ENCODE data around the gene TRIM71.

DNA sequence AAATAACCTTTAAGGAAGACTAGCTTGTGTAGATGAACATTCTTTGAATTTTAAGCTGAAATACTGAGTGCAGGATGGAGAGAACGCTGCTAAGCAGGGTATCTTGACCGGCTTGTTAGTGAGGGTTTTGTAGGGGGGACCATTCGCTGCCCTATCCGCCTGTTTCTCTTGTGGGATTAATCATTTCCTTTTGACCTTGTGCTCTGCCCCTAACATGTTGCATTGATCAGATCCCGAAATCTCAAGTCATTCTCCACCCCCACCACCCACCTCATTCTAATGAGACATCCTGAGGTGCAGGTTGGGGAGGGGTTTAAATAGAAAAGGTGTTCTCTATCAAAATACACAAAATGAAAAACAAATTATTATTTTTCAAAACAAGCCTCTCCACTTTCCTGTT lies 32.8 kb downstream of the TRIM71 start:
- TF ChIP-seq, protein P1, sequence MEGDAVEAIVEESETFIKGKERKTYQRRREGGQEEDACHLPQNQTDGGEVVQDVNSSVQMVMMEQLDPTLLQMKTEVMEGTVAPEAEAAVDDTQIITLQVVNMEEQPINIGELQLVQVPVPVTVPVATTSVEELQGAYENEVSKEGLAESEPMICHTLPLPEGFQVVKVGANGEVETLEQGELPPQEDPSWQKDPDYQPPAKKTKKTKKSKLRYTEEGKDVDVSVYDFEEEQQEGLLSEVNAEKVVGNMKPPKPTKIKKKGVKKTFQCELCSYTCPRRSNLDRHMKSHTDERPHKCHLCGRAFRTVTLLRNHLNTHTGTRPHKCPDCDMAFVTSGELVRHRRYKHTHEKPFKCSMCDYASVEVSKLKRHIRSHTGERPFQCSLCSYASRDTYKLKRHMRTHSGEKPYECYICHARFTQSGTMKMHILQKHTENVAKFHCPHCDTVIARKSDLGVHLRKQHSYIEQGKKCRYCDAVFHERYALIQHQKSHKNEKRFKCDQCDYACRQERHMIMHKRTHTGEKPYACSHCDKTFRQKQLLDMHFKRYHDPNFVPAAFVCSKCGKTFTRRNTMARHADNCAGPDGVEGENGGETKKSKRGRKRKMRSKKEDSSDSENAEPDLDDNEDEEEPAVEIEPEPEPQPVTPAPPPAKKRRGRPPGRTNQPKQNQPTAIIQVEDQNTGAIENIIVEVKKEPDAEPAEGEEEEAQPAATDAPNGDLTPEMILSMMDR (IDR thresholded peaks at IDR 0.05), result no peak
- TF ChIP-seq POLR2A (IDR thresholded peaks at IDR 0.05), result no peak
